Neural cell (in vitro differentiated cells): ENCODE data around the gene RNF225.

Experiments used
- EP300 ChIP-seq: fragments of 450-650 bp; conservative IDR thresholded peaks from 2 replicates; pipeline ENCODE4 v1.6.1; 2014; ENCODE audit warnings: antibody characterized with exemption, mild to moderate bottlenecking, moderate library complexity; ENCODE audit not compliant: poor library complexity, severe bottlenecking
- EZH2 ChIP-seq: fragments of 200-600, 300-800 bp; shearing (Covaris generic), sonication (generic); IDR thresholded peaks from 2 replicates; pipeline ENCODE4 v1.6.1; 2014; ENCODE audit warnings: antibody characterized with exemption, low read length, borderline replicate concordance, mild to moderate bottlenecking; ENCODE audit not compliant: insufficient read depth, poor library complexity, severe bottlenecking
- POLR2AphosphoS5 ChIP-seq: IDR thresholded peaks from 2 replicates; pipeline ENCODE4 v1.6.1; 2012
- RAD21 ChIP-seq: fragments of 450-650 bp; conservative IDR thresholded peaks from 2 replicates; pipeline ENCODE4 v1.6.1; 2014; ENCODE audit warnings: antibody characterized with exemption, mild to moderate bottlenecking, moderate library complexity
- SMC3 ChIP-seq: fragments of 450-650 bp; conservative IDR thresholded peaks from 2 replicates; pipeline ENCODE4 v1.6.1; 2014; ENCODE audit warnings: antibody characterized with exemption, mild to moderate bottlenecking, moderate library complexity; ENCODE audit not compliant: poor library complexity
- TAF1 ChIP-seq: IDR thresholded peaks from 2 replicates; pipeline ENCODE4 v1.6.1; 2012; ENCODE audit warnings: low read depth
- TF ChIP-seq, protein P1 (sequence below): fragments of 450-650 bp; IDR thresholded peaks from 2 replicates; pipeline ENCODE4 v1.5.1; 2014; ENCODE audit warnings: antibody characterized with exemption, mild to moderate bottlenecking, moderate library complexity; ENCODE audit not compliant: poor library complexity, severe bottlenecking
- TF ChIP-seq, protein P2 (sequence below): IDR thresholded peaks from 2 replicates; pipeline ENCODE4 v1.6.1; 2012; ENCODE audit warnings: borderline replicate concordance

DNA sequence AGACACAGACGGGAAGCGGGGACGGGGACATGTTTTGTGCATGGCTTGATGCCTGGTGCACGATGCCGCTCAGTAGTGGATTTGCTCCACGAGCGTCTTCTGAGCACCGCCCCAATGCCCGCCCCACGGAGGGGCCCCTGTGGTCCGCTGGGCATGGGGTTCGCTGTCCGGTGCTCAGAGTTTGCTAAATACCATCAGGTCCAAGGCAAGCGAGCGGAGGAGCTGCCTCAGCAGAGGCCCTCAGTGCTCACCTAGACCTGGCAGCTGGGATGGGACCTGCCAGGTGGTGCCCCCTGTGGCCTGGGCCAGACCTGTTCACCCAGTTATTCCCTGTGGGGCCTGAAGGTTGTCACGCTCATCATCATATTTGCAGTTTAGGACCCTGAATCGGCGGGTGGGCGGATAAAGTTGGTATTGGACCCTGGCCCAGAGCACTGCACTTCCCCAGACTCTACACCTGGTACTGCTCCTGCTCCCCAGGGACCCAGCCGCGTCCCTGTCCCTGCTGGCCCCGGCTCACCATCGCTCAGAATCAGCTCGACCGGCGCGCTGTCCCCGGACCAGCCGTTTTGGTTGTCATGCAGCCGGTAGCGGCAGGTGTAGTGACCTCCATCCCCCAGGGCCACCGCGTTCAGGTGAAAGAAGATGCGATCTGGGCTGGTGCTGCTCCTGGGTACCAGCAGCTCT lies 44.4 kb upstream of the RNF225 start:
- TF ChIP-seq, protein P1, sequence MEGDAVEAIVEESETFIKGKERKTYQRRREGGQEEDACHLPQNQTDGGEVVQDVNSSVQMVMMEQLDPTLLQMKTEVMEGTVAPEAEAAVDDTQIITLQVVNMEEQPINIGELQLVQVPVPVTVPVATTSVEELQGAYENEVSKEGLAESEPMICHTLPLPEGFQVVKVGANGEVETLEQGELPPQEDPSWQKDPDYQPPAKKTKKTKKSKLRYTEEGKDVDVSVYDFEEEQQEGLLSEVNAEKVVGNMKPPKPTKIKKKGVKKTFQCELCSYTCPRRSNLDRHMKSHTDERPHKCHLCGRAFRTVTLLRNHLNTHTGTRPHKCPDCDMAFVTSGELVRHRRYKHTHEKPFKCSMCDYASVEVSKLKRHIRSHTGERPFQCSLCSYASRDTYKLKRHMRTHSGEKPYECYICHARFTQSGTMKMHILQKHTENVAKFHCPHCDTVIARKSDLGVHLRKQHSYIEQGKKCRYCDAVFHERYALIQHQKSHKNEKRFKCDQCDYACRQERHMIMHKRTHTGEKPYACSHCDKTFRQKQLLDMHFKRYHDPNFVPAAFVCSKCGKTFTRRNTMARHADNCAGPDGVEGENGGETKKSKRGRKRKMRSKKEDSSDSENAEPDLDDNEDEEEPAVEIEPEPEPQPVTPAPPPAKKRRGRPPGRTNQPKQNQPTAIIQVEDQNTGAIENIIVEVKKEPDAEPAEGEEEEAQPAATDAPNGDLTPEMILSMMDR = no peak
- TF ChIP-seq EZH2 (no peak), RAD21 (no peak), POLR2AphosphoS5 (no peak), EP300 (no peak), SMC3 (no peak), TAF1 (no peak)
- TF ChIP-seq, protein P2, sequence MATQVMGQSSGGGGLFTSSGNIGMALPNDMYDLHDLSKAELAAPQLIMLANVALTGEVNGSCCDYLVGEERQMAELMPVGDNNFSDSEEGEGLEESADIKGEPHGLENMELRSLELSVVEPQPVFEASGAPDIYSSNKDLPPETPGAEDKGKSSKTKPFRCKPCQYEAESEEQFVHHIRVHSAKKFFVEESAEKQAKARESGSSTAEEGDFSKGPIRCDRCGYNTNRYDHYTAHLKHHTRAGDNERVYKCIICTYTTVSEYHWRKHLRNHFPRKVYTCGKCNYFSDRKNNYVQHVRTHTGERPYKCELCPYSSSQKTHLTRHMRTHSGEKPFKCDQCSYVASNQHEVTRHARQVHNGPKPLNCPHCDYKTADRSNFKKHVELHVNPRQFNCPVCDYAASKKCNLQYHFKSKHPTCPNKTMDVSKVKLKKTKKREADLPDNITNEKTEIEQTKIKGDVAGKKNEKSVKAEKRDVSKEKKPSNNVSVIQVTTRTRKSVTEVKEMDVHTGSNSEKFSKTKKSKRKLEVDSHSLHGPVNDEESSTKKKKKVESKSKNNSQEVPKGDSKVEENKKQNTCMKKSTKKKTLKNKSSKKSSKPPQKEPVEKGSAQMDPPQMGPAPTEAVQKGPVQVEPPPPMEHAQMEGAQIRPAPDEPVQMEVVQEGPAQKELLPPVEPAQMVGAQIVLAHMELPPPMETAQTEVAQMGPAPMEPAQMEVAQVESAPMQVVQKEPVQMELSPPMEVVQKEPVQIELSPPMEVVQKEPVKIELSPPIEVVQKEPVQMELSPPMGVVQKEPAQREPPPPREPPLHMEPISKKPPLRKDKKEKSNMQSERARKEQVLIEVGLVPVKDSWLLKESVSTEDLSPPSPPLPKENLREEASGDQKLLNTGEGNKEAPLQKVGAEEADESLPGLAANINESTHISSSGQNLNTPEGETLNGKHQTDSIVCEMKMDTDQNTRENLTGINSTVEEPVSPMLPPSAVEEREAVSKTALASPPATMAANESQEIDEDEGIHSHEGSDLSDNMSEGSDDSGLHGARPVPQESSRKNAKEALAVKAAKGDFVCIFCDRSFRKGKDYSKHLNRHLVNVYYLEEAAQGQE = no peak
